Stomach (tissue), 4 donors: ENCODE results near the gene TMEM253.

Experiments
- EP300 ChIP-seq: sonication (generic); formaldehyde crosslinking; IDR thresholded peaks from one replicate; pipeline ENCODE4 v1.6.1; 2017; ENCODE audit warnings: antibody characterized with exemption
- POLR2A ChIP-seq, 4 donors: fragments of 450-650 bp; IDR thresholded peaks; one replicate each; pipeline ENCODE4 v1.6.1; 2016; ENCODE audit warnings: antibody characterized with exemption in 4 of 4, control low read depth in 2 of 4, mild to moderate bottlenecking in 1 of 4, moderate library complexity in 1 of 4
- TF ChIP-seq, protein P1 (sequence below), 7 experiments: fragments of 450-650 bp in 4 of 7; fragments of 200-600 bp in 3 of 7; sonication (generic) in 3 of 7; IDR thresholded peaks; one replicate each; pipeline ENCODE4 v1.5.1; 2016 to 2019; ENCODE audit warnings: antibody characterized with exemption in 7 of 7, control low read depth in 2 of 7, mild to moderate bottlenecking in 1 of 7

DNA sequence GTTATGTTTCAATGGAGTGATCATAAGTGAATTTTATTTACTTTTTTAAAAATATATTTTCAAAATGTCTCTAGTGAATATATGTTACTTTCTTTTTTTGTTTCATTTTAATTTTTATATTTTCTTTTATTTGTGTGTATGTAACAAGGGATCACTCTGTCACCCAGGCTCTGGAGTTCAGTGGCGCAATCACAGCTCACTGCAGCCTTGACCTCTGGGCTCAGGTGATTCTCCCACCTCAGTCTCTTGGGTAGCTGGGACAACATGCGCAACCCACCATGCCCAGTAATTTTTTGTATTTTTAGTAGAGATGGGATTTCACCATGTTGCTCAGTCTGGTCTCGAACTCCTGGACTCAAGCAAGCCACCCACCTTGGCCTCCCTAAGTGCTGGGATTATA is 18.1 kb downstream of the TMEM253 start:
- TF ChIP-seq, protein P1, sequence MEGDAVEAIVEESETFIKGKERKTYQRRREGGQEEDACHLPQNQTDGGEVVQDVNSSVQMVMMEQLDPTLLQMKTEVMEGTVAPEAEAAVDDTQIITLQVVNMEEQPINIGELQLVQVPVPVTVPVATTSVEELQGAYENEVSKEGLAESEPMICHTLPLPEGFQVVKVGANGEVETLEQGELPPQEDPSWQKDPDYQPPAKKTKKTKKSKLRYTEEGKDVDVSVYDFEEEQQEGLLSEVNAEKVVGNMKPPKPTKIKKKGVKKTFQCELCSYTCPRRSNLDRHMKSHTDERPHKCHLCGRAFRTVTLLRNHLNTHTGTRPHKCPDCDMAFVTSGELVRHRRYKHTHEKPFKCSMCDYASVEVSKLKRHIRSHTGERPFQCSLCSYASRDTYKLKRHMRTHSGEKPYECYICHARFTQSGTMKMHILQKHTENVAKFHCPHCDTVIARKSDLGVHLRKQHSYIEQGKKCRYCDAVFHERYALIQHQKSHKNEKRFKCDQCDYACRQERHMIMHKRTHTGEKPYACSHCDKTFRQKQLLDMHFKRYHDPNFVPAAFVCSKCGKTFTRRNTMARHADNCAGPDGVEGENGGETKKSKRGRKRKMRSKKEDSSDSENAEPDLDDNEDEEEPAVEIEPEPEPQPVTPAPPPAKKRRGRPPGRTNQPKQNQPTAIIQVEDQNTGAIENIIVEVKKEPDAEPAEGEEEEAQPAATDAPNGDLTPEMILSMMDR (IDR thresholded peaks at IDR 0.05): no peak
- no peak for TF ChIP-seq POLR2A (IDR thresholded peaks at IDR 0.05)
- no peak for TF ChIP-seq EP300
